Activated CD4-positive, CD25-positive, alpha-beta regulatory T cell treated with anti-CD3 and anti-CD28 coated beads, Interleukin-2, amount 50 U/mL, for 72 hours (primary cell): ENCODE data around the gene GGACT.
"Not testable (repeated sequence)": the region's sequence is repeated elsewhere in the genome, so short reads cannot be mapped to it uniquely, and the experiment has no call there.

Experiments used
- DNase-seq: peaks from one replicate; pipeline ENCODE4 v3.0.0; 2021

GGACT gene

DNA sequence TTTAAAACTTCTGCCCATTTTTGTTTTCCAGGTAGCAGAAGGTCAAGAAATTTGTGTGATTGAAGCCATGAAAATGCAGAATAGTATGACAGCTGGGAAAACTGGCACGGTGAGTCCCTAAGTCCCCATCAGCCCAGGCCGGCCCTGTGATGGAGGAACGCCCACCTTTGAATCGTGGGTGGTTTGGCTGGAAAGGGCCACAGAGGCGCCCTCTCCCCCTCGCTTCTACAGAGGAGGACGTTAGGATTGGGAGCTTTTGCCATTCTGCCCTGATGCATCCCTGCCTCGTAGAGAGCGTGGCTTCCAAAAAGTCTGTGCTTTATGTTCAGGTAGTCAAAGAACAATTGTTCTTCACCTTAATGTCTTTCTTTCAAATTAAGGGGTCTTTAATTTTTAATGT is 60.9 kb downstream of the GGACT start:
- DNase-seq, result no peak

DNA sequence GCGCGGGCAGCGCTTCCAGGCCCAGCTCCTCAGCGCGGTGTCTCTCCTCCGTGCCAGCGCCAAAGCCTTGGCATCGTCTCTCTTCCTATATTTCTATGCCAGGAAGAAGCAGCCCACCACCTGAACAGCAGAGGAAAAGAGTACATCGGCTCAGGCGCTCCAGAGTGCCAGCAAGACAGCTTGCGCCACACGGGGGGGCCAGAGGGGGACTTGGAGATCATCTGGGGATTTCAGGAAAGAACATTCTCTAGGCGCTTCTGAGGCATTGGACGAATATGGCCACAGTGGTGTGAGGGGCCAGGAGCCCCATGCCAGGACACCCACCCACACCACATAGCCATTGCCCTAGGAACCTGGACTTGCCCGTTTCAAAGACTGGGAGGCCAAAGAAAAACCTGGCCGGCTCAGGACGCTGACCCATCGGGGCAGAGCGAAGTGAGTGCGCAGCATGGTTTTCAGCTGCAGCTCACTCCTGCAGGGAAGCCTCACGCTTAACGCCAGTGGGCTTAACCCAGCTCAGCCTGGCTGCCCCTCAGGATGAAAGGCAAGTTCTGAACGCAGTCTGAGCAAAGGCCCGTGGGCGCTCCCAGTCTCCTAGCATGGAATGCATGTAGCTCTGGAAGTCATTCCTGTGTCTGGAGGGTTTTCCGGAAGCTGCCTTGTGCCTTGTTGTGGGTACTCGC is 62.1 kb downstream of the GGACT start:
- DNase-seq, result no peak

DNA sequence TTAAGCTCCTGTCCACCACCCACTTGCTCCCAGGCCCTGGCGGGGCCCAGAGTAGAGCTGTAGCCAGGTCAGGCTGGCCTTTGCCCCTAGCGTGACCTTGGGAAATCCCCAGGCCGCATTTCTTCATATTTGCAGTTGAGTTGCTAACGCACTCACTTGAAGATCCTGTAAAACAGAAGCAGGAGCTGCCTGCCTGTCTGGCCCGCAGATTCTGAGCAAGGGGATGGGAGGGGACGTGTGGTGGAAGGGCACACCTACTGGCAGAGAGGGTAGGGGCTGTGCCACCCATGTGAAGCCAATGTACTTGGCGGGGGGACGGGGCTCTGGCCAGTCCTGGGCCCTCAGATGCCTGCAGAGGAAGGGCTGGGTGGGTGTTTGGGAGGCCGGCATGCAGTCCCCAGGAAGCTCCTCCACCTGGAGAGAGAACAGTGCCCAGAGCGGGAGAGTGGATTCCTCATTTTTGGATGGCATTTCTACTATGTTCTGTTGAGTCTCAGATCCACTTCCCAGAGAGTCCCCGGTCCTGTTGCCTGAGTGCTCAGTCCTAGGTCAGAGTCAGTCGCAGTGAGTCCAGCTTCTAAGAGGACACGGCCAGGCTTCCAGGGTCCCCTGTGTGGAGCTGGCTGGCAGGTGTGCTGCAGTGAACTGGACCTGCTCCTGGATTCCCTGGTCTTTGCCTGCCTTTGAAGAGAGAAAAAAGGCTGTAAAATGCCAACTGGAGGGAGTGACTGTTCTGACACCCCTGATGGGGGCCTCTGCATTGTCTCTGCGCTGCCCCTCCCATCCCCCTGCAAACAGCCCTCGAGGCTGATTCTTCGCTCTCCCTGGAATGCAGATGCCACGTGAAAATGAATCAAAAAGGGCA is 62.9 kb downstream of the GGACT start:
- no peak for DNase-seq

DNA sequence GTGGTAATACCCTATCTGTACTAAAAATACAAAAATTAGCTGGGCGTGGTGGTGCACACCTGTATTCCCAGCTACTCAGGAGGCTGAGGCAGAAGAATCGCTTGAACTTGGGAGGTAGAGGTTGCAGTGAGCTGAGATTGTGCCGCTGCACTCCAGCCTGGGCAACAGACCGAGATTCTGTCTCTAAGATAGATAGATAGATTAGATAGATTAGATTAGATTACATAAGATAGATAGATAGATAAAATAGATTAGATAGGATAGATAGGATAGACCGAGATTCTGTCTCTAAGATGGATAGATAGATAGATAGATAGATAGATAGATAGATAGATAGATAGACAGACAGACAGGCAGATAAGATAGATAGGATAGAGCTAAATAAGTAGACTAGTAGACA is 63.9 kb downstream of the GGACT start:
- DNase-seq, result not testable (repeated sequence)

DNA sequence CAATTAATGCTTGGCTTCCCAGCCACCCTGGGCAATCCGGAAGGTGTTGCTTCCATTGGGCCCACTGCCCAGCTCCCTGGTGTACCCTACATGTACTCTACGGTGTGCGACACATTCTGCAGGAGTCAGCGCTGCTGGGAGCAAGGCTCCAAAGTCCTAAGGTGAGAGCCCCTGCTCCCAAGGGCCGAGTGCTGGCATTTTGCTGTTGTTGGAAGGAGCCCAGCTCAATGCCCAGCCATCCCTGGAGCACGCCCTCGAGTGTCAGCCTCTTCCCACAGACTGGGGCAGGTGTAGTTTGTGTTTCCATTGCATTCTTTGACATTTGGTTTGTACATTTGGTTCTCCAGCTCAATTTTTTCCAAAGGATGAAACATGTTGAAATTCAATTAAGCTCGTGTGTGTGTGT is 64.6 kb downstream of the GGACT start:
- no peak for DNase-seq

DNA sequence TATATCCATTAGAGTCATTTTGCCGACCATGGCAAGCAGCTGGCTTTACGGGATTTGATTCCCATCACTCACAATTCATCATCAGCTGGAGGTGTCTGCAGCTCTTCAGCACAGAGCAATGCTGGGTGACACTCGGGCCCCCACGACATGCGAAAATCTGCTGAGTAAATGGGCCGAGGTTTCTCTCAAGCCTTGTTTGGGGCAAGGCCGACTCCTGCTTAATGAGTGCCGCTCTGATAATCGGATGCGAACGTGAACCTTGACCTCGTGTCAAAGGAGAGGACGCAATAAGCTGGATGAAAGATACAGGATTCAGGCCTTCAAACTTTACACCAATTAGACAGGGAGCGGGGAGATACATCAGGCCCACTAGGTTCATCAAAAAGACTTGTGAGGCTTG is 65.2 kb downstream of the GGACT start:
- no peak for DNase-seq

DNA sequence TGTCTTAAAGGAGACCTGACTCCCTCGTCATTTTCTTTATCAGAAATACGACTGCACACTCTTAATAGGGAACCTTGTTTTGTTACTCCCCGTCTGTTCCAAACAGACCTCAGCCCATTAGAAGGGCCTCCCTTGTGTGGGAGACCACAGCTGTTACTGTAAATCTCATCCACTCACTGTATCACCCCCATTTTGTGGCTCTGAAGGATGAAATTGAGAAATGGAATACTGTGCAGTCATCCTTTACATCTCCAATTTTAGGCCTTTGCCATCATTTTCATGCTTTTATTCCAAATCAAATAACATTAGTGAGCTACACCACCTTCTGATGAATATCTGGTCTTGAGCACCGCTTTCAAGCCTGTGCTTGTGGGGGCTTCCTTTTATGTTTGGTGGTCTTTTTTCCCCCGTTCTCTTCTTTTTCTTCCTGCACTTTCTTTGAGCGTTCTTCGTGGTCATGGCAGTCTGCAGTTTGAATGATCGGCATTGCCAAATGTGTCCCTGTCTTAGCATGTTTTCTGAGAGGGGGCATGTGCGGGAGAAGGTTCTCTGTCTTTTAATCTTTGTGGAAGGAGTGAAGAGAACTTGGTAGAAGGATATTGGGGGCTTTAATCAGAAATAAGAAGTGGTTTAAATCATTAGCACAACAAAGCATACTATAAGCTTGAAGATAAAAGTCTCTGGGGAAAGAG is 65.8 kb downstream of the GGACT start:
- no peak for DNase-seq

DNA sequence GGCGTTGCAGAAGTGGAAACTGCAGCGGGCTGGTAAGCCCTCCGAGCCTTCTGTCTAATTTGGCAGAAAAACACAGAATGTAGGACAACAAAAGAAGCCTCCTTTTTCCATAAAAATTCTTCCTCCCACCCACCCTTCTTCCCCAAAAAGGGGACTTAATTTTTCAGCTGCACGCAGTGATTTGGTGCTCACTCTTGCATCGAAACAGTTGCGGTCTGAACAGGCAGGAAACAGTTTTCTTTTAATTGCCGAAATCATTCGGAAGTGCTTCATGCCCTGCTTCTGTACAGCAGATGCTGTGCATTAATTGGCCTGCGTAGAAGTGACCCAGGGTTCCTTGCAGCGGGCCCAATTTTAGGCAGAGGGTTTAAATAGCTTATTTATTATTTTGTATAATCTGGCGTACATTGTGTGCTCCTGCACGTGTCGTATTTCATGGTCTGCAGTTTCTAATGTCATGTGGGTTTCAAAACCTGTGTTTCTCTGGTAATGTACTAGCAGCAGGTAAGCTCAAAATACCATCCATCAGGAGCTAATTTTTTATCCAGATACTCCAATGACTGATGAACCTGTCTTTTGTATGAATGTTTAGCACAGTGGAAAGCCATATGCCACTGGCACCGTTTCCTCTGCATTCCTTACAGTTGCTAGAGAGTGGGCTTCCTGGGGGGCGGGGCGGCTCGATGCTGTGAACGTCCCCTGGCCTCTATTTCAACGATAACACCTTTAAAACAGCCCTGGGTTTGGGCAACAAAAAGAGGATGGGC is 66.6 kb downstream of the GGACT start:
- no peak for DNase-seq

DNA sequence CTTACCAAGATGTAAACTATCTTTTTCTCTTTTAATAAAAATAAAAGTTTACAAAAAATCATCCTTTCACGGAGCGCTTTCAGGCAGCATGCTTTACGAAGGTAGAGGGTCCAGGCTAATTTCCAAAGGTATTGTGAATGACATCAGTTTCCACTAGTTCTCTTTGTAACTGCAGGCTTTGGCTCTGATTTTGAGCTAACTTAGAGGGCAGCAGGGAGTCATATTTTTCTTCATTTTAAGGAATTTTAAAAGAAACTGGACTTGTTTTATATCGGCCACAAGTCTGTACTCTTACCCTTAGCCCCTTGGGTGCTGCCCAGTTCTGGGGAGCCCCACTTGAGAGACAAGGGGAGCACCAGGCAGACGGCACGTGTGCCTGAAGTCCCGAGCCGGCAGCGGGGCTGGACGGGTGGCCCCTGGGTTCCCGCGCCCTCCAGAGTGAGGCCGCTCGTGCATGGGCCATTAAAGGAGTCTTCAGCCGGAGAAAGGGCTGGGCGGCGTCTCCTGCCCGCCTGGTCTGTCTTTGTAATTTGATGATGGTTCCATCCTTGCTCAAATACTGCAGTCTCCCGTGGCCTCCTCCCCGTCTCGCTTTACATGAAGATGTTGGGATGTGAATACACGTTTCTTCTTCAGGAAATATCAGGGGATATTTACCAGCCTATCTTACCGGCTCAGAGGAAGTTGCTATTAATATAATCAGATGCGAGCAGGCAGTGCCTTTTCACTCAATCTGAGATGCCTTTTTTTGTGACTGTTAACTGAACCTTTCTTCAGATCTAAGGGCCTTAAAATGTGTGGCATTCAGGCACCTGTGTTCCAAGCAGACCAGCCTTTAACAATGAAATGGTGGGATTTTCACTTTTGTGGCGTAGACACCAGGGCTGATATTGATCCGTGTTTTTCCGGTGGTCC is 67.4 kb downstream of the GGACT start:
- DNase-seq, result no peak

DNA sequence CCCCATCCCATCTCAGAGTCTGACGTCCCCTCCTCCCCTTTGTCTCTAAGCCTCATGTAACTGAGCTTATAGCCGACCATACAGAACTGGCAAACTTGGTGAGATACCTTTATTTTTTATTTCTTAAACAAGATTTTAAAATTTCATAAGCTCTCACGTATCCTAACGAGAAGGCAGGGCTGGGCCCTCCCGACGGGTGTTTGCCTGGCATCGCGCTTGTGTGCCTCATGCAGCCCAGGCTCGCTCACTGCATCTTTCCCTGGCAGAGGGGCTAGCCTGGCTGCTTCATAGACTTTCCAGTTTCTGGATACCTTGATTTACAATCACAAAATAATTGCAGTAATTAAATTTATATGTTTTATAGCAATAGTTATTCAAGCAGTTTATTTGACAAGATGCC is 69.0 kb downstream of the GGACT start:
- DNase-seq, result no peak

DNA sequence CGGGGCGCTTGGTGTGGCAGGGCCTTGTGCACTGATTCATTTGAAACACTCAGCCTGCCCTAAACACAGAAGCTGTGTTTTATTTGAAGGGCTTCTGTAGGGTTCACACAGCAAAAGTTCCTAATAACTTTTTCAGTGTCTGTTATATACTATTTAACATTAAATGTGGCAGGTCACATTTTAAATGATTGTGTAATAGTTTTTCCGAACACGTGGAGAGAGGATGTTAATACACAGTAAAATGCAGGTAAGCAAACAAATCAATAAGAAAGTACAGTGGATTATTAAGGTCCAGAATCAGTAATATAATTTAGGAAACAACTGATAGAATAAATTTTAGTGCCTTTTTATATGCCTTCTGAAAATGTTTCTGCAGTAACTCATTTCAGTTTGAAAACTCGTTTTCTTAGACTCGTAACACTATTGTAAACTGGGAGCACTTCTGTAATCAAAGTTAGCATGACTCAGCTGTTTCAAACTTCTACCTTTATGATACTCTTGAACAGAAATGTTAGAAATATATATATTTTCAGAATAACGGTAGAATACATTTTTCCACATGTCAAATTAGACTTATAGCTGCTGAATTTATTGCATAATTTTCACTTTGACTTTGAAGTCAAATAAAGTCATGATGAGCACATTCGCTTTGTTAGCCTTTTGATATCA is 70.1 kb downstream of the GGACT start:
- no peak for DNase-seq

DNA sequence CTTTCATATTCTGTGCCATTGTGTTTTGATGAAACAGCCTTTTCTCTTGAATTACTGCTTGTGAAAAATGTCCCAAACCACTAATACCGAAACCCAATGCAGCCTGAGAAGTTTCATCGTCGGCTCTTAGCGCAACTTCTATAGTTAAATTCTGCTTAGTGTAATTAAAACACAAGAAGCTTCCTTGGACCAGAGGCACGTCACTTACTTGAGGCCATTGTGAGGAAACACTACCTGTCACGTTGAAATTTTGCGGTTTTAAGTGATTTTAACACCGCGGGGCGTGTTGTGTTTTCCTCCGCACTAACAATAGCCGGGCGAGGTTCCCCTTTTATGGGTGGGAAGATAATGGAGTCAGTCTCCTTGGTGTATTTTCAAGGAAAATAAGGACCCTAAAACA is 70.9 kb downstream of the GGACT start:
- no peak for DNase-seq

DNA sequence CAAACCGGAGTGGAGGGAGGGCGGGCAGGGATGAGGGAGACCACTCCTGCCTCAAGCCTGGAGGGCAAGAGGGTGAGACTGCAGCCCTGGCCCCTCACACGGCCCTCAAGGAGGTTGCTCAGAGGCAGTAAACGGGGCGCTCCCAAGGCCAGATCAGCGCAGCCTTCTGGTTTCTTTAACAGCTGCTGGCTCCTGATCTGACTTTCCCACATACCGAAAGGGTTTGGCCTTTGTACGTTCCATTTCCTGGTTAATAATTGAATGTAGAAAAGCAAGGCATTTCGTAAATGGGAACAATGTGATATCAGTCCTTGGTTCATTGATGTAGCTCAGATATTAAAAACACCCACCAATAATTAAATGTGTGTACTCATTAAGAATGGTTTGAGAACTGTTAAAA is 71.5 kb downstream of the GGACT start:
- no peak for DNase-seq

DNA sequence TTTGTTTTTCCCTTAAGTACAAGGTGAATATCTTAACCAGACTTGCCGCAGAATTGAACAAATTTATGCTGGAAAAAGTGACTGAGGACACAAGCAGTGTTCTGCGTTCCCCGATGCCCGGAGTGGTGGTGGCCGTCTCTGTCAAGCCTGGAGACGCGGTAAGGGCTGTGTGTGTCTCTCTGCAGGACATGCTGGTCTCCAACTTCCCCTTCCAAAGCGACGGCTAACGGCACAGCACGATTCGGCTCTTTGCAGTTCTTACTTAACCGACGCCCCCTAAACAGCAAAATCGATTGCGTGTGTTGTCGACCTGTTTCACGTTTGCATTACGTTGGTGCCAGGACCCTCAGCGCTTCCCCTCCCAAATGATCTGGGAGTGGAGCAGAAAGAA is 73.2 kb downstream of the GGACT start:
- DNase-seq, result no peak

DNA sequence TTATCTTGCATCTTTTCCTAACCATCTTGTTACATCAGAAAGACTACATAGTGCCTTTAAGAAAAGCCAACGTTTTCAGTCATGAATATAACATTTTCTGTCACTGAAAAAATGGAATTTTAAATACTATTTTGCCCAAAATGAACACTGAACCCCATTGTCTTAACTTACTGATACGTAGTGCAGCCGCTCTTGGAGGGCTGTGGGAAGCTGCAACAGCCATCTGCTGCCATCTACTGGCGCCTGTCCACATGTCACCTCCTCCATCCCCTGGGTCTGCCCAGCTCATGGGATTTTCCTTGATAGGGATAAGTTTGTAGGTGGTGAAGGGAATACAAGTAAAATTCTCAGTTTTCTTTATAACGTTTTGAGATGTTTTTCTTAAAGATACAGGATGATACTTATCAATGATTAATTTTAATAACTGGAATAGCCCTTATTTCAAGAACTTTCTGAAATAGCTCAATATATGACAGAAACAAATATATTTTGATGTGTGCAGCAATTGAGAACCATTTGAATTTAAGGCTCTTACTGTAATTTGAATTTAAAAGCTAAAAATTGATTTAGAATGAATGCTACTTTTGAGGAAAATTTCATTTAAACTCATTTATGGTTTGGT is 73.7 kb downstream of the GGACT start:
- DNase-seq, result peak; percentile 73

DNA sequence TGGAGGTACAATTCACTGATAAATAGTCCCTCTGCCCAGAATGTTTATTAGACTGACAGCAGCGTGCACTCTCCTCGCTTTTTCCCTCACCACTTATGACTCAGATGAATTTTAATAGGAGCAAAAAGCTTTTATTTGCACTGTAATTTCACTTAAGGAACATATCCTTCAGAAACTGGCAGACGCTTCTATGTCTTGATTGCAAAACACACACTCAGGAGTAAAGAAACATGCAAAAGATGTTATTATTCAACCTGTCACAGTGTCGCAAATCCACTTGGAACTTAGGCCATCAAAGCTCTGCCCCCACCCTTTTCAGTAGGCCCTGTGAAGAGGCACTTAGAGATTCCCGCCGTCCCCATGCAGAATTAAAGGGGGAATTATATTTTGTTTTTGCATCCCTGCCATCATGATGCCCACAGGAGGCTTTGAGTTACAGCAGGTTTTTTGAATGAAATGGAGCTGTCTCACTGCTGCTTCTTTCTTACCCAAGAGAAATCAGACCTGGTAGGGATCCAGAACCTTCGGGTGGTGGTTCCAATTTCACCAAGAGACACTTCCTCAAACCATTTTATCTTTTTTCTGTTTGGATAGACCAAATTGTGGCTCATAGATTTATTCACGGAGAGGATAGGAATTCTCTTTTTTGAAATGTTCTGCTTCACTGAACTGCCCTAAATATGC is 74.5 kb downstream of the GGACT start:
- no peak for DNase-seq

DNA sequence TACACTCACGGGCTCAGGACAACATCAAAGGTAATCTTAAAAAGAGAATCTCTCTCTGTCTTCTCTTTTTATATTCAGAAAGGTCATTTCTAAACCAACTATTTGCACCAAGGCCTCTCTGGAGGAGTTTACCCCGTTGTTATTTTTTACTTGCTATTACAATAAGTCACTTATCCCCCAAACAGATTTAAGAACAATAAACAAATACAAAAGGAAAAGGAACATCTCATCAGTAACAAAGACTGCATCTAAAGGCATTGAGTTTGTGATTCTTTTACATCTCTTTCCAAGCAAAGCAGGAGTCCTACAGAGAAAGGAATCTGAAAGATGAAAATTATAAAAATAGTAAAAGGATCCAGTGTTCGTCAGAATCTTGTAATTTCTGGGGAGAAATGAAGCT is 75.4 kb downstream of the GGACT start:
- no peak for DNase-seq

DNA sequence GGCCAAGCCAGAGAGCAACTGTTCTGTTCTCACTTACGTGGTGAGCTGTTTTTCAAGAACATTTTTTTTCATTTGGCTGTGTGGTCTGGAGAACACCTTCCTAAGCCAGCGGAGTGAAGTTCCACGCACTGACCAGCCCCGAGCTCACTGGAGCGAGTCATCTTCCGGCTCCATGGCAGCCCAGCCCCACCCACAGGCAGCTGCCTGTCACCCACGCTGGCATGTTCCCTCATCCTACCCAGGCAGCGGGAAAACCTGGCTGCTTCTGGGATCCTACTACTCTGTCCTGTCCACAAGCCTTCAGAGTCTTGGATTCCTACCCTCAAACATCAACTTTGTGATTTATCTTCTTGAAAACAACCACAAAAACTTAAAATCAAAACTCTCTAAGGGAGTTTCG is 76.2 kb downstream of the GGACT start:
- no peak for DNase-seq

DNA sequence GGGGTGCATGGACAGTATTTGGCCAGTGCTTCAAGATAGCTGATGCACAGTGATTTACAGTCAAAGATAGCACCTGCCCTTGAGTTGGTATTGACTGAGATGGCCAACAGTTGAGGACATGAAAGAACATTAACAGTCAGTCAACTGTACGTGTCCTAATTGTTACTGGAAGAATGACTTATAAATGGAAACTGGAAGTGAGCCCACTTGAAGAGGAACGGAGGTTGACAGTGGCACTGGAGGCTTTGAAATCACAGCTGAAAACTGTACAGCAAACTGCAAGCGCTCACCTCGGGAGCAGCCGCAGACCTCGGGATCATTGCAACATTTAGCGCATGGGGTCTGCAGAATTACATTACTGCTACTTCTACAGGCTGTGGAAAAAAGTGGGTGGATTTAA is 77.1 kb downstream of the GGACT start:
- DNase-seq, result no peak

DNA sequence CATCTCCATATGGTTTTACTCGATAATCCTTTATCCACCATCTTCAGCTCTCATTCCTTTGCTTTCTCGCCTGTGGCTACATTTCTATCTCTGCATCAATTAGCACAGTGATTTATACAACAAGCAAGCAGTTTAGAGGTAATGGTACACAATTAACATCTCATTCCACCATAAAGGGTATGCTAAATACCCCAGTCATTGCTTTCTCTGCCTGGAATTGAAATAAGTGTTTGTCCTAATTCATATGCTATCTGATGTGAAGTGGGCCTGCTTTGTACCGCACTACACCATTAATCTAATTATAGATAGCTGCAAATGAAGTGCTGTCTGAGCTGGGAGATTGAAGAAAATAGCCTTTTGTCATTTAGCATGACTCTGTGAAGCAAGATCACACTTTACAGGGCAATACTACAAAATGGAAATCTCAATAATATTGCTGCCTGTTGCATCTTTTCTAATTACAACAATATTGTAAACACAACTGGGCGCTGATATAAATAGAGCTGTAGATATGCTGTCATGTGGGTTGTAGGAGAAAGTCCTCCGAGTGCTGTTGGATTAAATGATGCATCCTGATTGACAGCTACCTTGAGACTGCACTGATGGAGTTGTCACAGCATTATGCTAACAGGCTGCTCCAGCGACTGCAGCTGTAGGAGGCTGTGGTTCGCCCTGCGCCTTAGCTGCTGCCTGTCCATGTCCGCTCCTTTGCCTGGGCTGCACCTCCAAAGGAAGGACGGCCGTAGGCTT is 78.2 kb downstream of the GGACT start:
- DNase-seq, result no peak
